T1000 (cell line): ENCODE measurements around the gene SCYGR7.

Source experiments
- DNase-seq: peaks from one replicate; lab custom pipeline; 2025; ENCODE audit warnings: mixed read lengths; lab: John Stamatoyannopoulos, UW

SCYGR7 gene

GRCh38 chr2:227759411-227760118 is 31.4 kb downstream of the SCYGR7 start:
- no peak for DNase-seq

DNA sequence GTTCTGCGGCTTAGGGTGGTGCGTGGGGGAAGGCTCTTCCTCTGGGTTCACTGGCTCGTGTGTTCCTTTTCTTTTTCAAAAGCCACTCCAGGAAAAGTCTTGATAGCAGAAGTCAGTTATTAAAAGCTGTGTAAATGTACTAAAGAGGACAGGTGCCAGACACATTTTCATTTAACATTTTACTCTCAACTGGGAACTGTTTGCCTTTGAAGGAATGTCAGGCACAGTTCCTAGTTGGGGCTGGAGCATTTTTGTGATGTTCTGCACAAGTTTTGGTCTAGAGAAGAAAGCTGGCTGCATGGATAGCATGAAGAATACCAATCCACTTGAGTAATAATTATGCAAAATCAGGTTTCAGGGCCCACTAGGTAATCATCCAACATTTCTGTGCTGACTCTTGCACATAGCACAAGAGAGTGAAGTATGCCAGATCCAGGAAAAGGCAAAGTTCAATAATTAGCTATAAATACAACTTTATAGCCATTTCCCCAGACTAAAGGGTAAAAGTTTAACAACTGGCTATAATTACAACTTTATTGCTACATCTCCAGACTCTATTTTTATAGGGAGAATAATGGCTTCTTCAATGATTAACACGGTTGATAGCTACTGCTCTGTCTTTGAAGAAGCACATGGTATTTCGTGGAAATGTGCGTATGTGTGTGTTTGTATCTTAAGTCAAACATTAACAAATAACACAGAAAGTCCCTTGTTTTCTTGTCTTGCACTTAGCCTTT is 33.8 kb downstream of the SCYGR7 start:
- DNase-seq = no peak

DNA sequence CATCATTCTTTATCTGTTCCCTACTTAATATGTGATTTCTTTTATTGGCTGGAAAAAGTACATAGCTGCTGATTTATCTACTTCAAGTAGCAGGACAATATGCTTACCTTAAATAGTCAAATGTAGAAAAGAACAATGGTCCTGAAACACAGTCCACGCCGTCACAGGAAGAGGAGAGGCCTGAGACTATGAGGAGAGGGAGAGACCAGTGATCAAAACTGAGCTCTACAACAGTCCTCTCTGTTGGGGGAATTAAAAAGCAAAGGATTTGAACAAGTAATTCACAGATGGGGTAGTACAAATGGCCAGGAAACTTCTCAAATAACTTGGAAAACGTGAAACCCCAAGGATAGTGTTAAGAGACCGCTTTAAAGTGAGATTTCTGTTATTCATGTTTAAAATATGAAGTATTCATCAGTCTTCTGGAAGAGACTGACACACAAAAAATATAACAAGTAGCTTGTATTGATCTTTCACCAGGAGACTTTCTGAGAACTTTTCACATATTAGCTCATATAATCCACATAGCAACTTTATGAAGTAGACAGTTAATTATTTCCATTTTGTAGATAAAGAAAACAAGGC is 37.7 kb downstream of the SCYGR7 start:
- DNase-seq = no peak

- peak; percentile 15 for DNase-seq
Measured at GRCh38 chr2:227766373-227766883, 38.3 kb downstream of the SCYGR7 start.

- DNase-seq = no peak
Measured at GRCh38 chr2:227767830-227768229, 39.7 kb downstream of the SCYGR7 start.

DNA sequence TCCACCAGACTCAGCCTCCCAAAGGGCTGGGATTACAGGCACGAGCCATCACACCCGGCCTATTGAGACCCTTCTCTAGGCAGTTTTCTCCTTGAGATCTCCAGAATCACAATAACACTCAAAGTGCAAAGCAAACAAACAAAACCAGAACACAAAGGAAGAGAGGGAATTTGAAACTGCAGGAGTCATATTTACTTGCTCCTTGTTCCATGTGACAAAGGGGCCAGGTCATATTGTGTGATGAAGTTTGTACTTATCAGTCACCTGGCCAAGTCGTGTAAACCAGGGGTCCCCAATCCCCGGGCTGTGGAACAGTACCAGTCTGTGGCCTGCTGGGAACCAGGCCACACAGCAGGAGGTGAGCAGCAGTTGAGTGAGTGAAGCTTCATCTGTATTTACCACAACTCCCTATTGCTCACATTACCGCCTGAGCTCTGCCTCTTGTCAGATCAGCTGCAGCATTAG is 44.1 kb downstream of the SCYGR7 start:
- no peak for DNase-seq

- no peak for DNase-seq
Measured at GRCh38 chr2:227772932-227773331, 44.8 kb downstream of the SCYGR7 start.

DNA sequence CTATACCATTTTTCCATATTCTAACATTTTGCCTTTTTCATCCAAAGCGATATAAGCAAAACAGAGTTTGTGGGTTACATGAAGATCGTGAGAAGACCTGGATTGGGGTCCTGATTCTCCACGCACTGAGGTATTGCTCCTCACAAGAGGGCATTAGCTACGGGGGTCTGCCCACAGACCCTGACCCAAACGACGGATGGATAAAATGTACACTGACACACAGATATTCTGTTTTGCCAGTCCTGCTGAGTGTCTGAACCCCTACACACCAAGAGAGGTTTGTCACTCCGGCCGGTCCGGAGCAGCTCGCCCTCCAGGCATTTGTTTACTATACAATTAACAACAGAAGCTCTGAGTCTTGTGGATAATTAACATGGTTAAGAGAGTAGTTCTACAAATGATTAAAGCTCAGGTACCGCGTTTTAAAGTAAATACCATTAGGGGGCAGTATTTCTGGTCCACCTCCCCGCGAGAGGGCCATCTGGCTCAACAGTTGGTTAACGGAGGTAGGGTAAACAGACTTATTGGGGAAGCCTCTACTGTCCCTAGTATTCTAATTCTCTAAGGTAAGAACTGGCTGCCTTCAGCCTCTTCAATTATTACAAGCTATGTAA is 46.0 kb downstream of the SCYGR7 start:
- DNase-seq = no peak

DNA sequence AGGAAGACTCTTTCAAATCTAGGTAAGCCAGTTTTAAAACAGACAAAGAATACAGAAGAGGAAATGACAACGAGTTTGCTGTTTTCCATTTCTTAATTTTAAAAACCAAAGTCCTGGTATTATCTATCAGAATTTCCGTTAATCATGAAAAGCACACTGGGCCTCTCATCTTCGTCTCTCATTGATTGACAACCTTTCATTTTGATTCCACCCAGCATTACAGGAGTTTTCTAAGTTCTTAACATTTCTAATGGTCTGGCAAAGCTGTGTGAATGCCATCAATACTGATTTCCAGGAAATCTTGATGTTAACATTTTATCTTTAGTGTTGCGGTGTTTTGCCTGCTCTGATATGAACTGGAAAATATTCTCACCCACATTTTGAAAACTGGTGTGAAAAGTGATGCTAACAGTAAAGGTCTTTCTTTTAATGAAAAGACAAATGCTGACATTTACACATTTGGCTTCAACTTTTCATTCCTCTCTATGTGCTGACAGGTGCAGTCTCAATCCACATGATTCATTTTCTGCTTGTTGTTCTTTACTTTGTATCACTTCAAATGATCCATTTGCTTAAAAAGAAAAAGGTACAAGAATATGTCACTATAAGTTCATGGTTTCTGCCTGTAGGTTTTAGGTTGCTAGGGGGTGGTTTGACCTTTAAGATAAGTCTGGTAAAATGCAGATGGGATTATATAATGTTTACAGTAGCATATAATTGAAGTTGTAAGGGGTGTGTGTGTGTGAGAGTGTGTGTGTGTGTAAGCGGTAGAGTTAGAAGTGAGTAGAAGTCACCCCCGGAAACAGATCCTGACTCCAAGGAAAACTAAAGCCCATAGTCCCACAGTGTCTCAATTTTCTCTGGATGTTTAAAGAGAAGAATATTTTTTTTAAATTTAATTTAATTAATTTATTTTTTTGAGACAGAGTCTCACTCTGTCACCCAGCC is 47.0 kb downstream of the SCYGR7 start:
- no peak for DNase-seq
